Panc1 (cell line): ENCODE data around the gene CCDC154. TPM values are rescaled to one million over a fixed set of nuclear protein-coding genes. Genes with fewer than 3 reads are reported as not detected.

Experiments used
- ATAC-seq: fragments of 200-7000 bp; cut with Tn5 transposase; 2 replicates; pipeline ENCODE4 v1.9.1; 2020; ENCODE audit warnings: mild to moderate bottlenecking, moderate library complexity
- BruUV-seq: library from RNA; stranded (reverse); fragments of 400-500 nt; replicated peaks from 2 replicates; lab custom pipeline; 2021; lab: Mats Ljungman, UMichigan
- CTCF ChIA-PET: fragments of 300-600 bp; sonication (Branson Sonifier 250); formaldehyde crosslinking; loops from one replicate; lab custom pipeline; 2022; ENCODE audit warnings: antibody characterized with exemption; lab: Charles Lee
- POLR2A ChIA-PET: fragments of 300-600 bp; sonication (Branson Sonifier 250); formaldehyde crosslinking; loops from one replicate; lab custom pipeline; 2022; ENCODE audit warnings: antibody characterized with exemption; lab: Charles Lee
- DNase-seq: peaks from one replicate; pipeline ENCODE4 v3.0.0-alpha.2; 2010; ENCODE audit warnings: low read depth, low spot score
- H3K27ac ChIP-seq: 2 replicates; pipeline ENCODE4 v1.5.1; 2011; ENCODE audit warnings: mild to moderate bottlenecking, low read length, inconsistent platforms
- H3K27me3 ChIP-seq: fragments of 200-500 bp; sonication (Bioruptor generic); 2 replicates; pipeline ENCODE4 v1.6.0; 2014; ENCODE audit warnings: low read length, inconsistent platforms; ENCODE audit not compliant: control insufficient read depth, insufficient read depth
- H3K36me3 ChIP-seq: fragments of 200-500 bp; sonication (Bioruptor generic); 2 replicates; pipeline ENCODE4 v1.5.1; 2014; ENCODE audit warnings: inconsistent platforms, mild to moderate bottlenecking, low read length, moderate library complexity; ENCODE audit not compliant: control insufficient read depth, insufficient read depth
- H3K4me1 ChIP-seq: 2 replicates; pipeline ENCODE4 v1.5.1; 2011; ENCODE audit warnings: inconsistent platforms, mild to moderate bottlenecking, low read length, moderate library complexity; ENCODE audit not compliant: control insufficient read depth, insufficient read depth
- H3K4me3 ChIP-seq, 2 experiments: 2 replicates each; pipeline ENCODE4 v1.5.1; 2011 to 2012; ENCODE audit warnings: low read depth in 2 of 2, low read length in 2 of 2, mild to moderate bottlenecking in 2 of 2, inconsistent platforms in 1 of 2, moderate library complexity in 1 of 2
- H3K9me3 ChIP-seq: fragments of 200-500 bp; sonication (Bioruptor generic); 2 replicates; pipeline ENCODE4 v1.5.1; 2014; ENCODE audit warnings: low read depth, mild to moderate bottlenecking, inconsistent platforms, low read length, moderate library complexity; ENCODE audit not compliant: control insufficient read depth, insufficient read depth
- CTCF ChIP-seq: fragments of 450-650 bp; IDR thresholded peaks from 2 replicates; pipeline ENCODE4 v1.5.1; 2017; ENCODE audit warnings: mild to moderate bottlenecking
- POLR2AphosphoS5 ChIP-seq: IDR thresholded peaks from 2 replicates; pipeline ENCODE4 v1.6.1; 2012; ENCODE audit warnings: mild to moderate bottlenecking, low read depth, low read length, moderate library complexity
- REST ChIP-seq, 2 experiments: IDR thresholded peaks; 2 replicates each; pipeline ENCODE4 v1.6.1; 2011 to 2012; ENCODE audit warnings: low read depth in 2 of 2, control low read depth in 1 of 2, low read length in 1 of 2, mild to moderate bottlenecking in 1 of 2, moderate library complexity in 1 of 2; ENCODE audit not compliant: insufficient read depth in 1 of 2
- SIN3A ChIP-seq: IDR thresholded peaks from 2 replicates; pipeline ENCODE4 v1.6.1; 2012; ENCODE audit warnings: low read depth, mild to moderate bottlenecking, low read length, moderate library complexity, borderline replicate concordance; ENCODE audit not compliant: insufficient read depth
- TCF7L2 ChIP-seq: IDR thresholded peaks from 2 replicates; pipeline ENCODE4 v1.6.1; 2011; ENCODE audit warnings: mild to moderate bottlenecking, low read depth, low read length, inconsistent platforms
- in situ Hi-C: cut with HindIII; loops from 2 replicates; pipeline ENCODE4 v1.10.0; 2016; ENCODE audit warnings: low sequenced_read_pairs, low pct_unique_long_range_greater_than_20kb
- intact Hi-C: fragments of 100-400 bp; cut with micrococcal nuclease; formaldehyde crosslinking; loops from one replicate; pipeline ENCODE4 v1.10.0; 2022; ENCODE audit not compliant: unreplicated experiment
- total RNA-seq: library from RNA; stranded (reverse); gene quantifications from one replicate; pipeline ENCODE4 v1.2.1, GENCODE V29; 2021; ENCODE audit not compliant: unreplicated experiment

Gene CCDC154
- total RNA-seq, 1 experiment from 2014 or later = 2.0 TPM

- H3K27ac ChIP-seq = no peak overlapping the region
- BruUV-seq = no TSS peak
- TF ChIP-seq CTCF (no peak), REST (IDR thresholded peaks at IDR 0.05; ENCODE audit: insufficient read depth in 1 of 2, low read depth in 2 of 2, low read length in 1 of 2) (no peak), POLR2AphosphoS5 (no peak), SIN3A (no peak), TCF7L2 (no peak)
- intact Hi-C loops = no loop called here
- ChIA-PET POLR2A (no interaction called here), CTCF (no interaction called here)
- H3K27me3 ChIP-seq = no peaks in the 10 kb centered on the region
- in situ Hi-C loops = no loop called here
- H3K4me3 ChIP-seq = no peak overlapping the region
- DNase-seq (no peak), ATAC-seq (no peak)
- H3K4me1 ChIP-seq = peaks cover 22% of the 10 kb centered on the region
- no peaks in the 10 kb centered on the region for H3K36me3 ChIP-seq
- H3K9me3 ChIP-seq = no peaks in the 10 kb centered on the region
These were observed 24.1 kb upstream of the CCDC154 start for GRCh38 chr16:1468426-1468810.

- in situ Hi-C loops (no loop called here), intact Hi-C loops (no loop called here)
- H3K27ac ChIP-seq = no peak overlapping the region
- DNase-seq = no peak
- ChIA-PET CTCF (interaction anchor here (0.6 kb wide), 1 partner anchor 190 kb away, joined by 7 read pairs; no protein-coding TSS in a partner anchor), POLR2A (no interaction called here)
- no peak for TF ChIP-seq SIN3A
- no peak for TF ChIP-seq REST (IDR thresholded peaks at IDR 0.05; ENCODE audit: insufficient read depth in 1 of 2, low read depth in 2 of 2, low read length in 1 of 2)
- no peak for ATAC-seq
- no TSS peak for BruUV-seq
- H3K4me1 ChIP-seq = peaks cover 16% of the 10 kb centered on the region
- H3K4me3 ChIP-seq = no peak overlapping the region
- no peaks in the 10 kb centered on the region for H3K27me3 ChIP-seq
- H3K9me3 ChIP-seq = no peaks in the 10 kb centered on the region
- no peaks in the 10 kb centered on the region for H3K36me3 ChIP-seq
These were observed 22.7 kb upstream of the CCDC154 start for GRCh38 chr16:1466968-1467521.
